ENCODE results near the gene DGCR6L. TPM values are rescaled to one million over a fixed set of nuclear protein-coding genes. Genes with fewer than 3 reads are reported as not detected.
"Not testable (repeated sequence)": the region's sequence is repeated elsewhere in the genome, so short reads cannot be mapped to it uniquely, and the experiment has no call there.

Gene DGCR6L
- total RNA-seq, 1 donor from 2014 or later, result 25.1 TPM

DNA sequence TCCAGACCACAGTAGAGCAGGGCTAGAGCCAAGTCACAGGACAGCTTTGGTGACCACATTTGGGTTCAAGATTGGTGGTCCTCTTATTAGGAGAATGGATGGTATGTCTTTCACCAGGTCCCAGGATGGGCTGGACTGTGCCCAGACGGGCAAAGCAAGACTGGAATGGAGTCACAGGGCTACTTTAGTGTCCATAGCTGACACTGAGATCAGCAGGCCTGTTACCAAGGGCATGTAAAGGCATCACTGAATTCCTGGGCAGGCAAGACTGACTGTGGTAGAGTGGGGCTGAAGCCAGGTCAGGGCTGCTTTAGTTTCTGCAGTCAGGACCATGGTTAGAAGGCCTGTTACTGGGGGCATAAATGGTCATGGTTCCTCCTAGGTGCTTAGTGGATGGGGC, 6.1 kb upstream of the DGCR6L start:
- not testable (repeated sequence) for DNase-seq

- no peak for DNase-seq
Observed at GRCh38 chr22:20324139-20324516, 4.3 kb upstream of the DGCR6L start.

- not testable (repeated sequence) for DNase-seq
Observed at GRCh38 chr22:20321552-20322211, 1.8 kb upstream of the DGCR6L start.

DNA sequence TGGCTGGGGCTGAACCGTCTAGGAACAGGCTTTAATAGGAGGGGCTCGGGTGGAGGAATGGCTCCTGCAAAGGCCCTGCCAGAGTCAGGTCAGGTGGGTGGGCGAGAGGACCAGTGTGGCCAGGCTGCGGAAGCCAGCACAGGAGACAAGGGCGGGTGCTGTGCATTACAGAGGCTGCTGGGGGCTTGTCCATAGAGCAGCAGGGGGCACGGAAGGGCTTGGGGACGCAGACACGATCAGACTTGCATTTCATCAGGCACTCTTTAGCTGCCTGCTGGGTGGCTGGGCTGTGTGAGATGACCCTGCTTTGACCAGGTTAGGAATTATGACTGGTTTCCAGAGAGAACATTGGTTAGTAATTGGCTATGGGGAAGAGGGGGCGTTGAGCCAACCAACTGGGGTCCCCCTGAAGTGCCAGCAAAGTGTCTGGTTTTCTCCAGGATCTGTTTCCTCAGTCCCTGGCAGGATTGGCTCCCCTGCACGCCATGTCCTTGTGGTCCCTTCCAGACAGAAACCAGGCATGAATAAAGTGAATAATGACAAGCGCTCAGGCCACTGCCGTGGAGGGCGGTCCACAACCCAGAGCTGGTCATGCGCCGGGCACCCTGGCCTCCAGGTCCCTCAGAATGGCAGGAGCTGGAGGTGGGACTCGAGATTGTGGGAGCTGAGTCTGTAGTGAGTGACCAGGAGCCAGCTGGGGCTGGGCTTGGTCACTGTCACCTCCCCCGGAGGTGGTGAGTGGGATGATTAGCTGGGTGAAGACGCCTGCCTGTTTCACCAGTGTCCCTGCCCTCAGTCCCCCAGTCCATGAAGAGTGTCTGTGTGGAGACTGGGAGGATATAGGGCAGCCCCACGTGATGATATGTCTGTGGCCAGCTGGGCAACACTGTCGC, 1.0 kb upstream of the DGCR6L start:
- DNase-seq, result not testable (repeated sequence)

DNA sequence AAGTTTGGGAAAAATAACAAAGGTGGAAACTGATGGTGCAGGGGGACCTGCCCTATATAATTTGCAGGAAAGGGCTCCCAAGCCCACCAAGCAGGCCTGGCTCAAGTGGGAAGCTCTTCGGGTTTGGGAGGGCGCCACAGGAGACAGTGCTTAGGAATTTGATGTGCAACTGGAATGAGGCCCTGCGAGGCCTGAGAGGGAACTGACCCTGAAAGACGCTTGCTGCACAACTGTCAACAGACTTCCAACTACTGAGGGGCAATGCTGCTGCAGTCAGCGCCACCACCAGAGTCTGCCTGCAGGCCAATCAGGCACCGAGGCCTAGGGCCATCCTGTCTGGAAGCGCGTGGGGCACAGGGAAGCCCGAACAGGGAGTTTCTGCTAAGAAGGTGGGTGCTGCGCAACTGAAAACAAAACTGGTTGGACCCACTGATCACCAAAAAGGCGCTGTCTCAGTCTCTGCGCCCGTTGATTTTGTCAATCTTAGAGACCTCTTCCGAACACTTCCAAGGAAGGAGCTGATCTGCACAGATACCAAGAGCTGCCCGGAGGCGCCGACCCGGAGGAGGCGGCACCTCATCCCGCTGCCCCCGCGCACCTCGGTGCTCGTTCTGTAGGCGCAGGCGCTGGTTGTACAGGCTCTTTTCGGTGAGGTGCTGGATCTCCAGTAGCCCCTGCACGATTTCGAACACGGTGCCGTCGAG, 667 bp downstream of the DGCR6L start:
- DNase-seq, result no peak

DNA sequence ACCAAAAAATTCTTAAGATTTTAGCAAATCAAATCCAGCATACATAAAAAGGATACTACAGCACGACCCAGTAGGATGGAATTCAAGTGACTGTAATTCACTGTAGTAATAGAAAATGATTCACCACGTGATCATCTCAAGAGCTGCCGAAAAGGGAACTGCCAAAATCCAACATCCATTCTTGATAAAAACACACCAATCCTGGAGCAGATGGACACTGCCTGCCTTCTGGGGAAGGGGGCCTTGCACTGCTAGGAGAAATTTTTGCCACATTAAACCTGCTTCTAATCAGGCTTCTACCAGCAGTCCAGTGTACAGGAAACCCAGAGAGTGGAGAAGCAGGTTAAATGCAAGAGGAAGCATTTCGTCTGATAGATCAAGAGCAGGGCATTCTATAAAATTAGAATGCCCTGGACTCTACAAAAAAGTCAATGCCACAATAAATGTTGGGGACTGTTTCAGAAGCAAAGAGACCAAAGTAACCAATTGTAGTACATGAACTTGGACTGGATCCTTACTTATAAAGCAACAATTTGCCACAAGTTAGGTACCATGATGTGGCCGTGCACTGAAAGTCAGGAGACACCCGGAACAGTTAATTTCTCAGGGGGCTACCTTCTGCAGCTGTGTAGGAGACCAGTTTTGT, 1.7 kb downstream of the DGCR6L start:
- DNase-seq, result not testable (repeated sequence)

- not testable (repeated sequence) for DNase-seq
Observed at GRCh38 chr22:20317402-20318042, 2.3 kb downstream of the DGCR6L start.

- no peak for DNase-seq
Observed at GRCh38 chr22:20316844-20317401, 2.9 kb downstream of the DGCR6L start.

- DNase-seq, result no peak
Observed at GRCh38 chr22:20316217-20316843, 3.5 kb downstream of the DGCR6L start.

- no peak for DNase-seq
Observed at GRCh38 chr22:20315337-20316216, 4.3 kb downstream of the DGCR6L start.

DNA sequence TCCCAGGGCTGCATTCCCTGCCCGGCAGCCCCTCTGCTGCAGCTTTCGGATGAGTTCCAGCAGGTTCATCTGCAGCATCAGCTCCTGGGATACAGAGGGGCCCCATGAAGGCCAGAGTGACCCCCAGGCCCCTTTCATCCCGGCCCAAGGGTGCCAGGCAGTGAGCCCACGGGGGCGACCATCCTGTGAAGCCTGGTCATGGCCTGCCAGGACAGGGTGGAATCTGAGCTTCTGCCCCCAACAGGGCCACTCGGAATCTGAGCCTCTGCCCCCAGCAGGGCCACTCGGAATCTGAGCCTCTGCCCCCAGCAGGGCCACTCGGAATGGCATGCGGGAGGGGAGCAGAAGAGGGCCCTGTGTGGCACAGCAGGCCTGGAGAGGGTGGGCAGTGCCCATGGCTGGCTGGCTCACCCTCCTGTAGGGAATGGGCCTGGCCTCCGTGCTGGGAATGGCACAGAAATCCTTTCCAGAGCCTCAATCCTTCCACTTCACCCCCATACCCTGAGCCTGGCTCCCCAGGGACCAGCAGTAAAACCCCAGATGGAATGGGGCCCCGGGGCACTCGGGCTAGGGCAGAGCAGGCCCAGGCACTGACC, 5.0 kb downstream of the DGCR6L start:
- DNase-seq, result not testable (repeated sequence)

- DNase-seq, result not testable (repeated sequence)
Observed at GRCh38 chr22:20314206-20314605, 5.7 kb downstream of the DGCR6L start.

GRCh38 chr22:20313306-20314077, 6.4 kb downstream of the DGCR6L start:
- not testable (repeated sequence) for DNase-seq

- no peak for DNase-seq
Observed at GRCh38 chr22:20312396-20313191, 7.3 kb downstream of the DGCR6L start.

- not testable (repeated sequence) for DNase-seq
Observed at GRCh38 chr22:20311249-20312062, 8.4 kb downstream of the DGCR6L start.

- DNase-seq, result not testable (repeated sequence)
Observed at GRCh38 chr22:20310773-20311172, 9.1 kb downstream of the DGCR6L start.

DNA sequence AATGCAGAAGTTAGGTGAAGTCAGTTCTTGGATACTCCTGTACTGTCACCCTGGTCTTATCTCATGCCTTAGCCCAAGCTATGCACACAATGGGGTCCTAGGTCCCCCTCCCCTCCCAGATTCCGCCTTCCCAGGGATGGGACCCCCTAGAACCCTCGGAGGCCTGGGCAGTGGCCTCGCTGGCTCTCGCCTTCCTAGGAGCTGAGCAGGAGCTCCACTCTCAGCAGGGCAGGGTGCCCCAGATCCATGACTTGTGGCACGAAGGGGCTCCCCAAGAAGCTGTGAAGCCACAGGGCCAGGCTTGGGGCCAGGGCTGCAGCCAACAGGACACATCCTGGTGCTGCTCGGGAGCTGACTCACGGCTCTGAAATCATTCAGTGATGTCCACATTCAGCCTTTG, 9.7 kb downstream of the DGCR6L start:
- not testable (repeated sequence) for DNase-seq

Data from skin of body (tissue), 2 donors.